ENCODE results near the gene FAM13A. TPM values are rescaled to one million over a fixed set of nuclear protein-coding genes. Genes with fewer than 3 reads are reported as not detected.

FAM13A gene
- total and polyA plus RNA-seq, 2 experiments from 2014 or later, result 19.3 to 44.2 TPM

GRCh38 chr4:88698519-88698918 is 358.5 kb downstream of the FAM13A start:
- 90% methylated on average over 3 of the region's 7 CpGs for WGBS (ENCODE audit: low lambda C conversion rate, missing lambda C conversion rate)
- Histone ChIP-seq H3K4me2 (no peak overlapping the region), H3K27me3 (no peaks in the 10 kb centered on the region), H3K79me2 (no peaks in the 10 kb centered on the region), H4K20me1 (ENCODE audit: insufficient read depth, poor library complexity, severe bottlenecking) (no peaks in the 10 kb centered on the region), H3K4me1 (ENCODE audit: insufficient read depth) (no peaks in the 10 kb centered on the region), H3K27ac (no peak overlapping the region), H3K9me3 (ENCODE audit: low read depth) (no peaks in the 10 kb centered on the region), H3K9me2 (replicated peaks; ENCODE audit: insufficient read depth) (no peaks in the 10 kb centered on the region), H3K36me3 (replicated peaks; ENCODE audit: insufficient read depth, low read depth) (no peaks in the 10 kb centered on the region), H2AFZ (no peak overlapping the region), H3K4me3 (no peak overlapping the region)
- TF ChIP-seq CTCF (IDR thresholded peaks at IDR 0.05; ENCODE audit: poor library complexity) (no peak), EZH2 (IDR thresholded peaks at IDR 0.05; ENCODE audit: borderline replicate concordance) (no peak), EZH2phosphoT487 (IDR thresholded peaks at IDR 0.05; ENCODE audit: low read depth, severe bottlenecking, unreplicated experiment) (no peak)
- DNase-seq (ENCODE audit: low spot score), result no peak

- H3K4me2 ChIP-seq, result peak within 1 kb of the TSS; percentile 80
- no peaks in the 10 kb centered on the region for H4K20me1 ChIP-seq (ENCODE audit: insufficient read depth, poor library complexity, severe bottlenecking)
- H3K4me3 ChIP-seq, result peak within 1 kb of the TSS; percentile 40
- H2AFZ ChIP-seq, result peak within 1 kb of the TSS; percentile 71
- peak; percentile 63 for DNase-seq (ENCODE audit: low spot score)
- peak within 1 kb of the TSS; percentile 51 for H3K27ac ChIP-seq
- H3K79me2 ChIP-seq, result no peaks in the 10 kb centered on the region
- no peaks in the 10 kb centered on the region for H3K27me3 ChIP-seq
- H3K4me1 ChIP-seq (ENCODE audit: insufficient read depth), result no peaks in the 10 kb centered on the region
- TF ChIP-seq EZH2 (IDR thresholded peaks at IDR 0.05; ENCODE audit: borderline replicate concordance) (no peak), EZH2phosphoT487 (IDR thresholded peaks at IDR 0.05; ENCODE audit: low read depth, severe bottlenecking, unreplicated experiment) (no peak), CTCF (IDR thresholded peaks at IDR 0.05; ENCODE audit: poor library complexity) (no peak)
- 69% methylated on average over 37 of the region's 40 CpGs for WGBS (ENCODE audit: low lambda C conversion rate, missing lambda C conversion rate)
- H3K9me2 ChIP-seq (replicated peaks; ENCODE audit: insufficient read depth), result no peaks in the 10 kb centered on the region
- H3K36me3 ChIP-seq (replicated peaks; ENCODE audit: insufficient read depth, low read depth), result no peaks in the 10 kb centered on the region
- H3K9me3 ChIP-seq (ENCODE audit: low read depth), result no peaks in the 10 kb centered on the region
Observed at GRCh38 chr4:88697588-88698329, 359.2 kb downstream of the FAM13A start, which contains the start of gene NAP1L5. Gene NAP1L5, minus strand, starts transcription at chr4:88697829. Its CDS starts 75 bp downstream, at chr4:88697754.

- Histone ChIP-seq H3K9me3 (ENCODE audit: low read depth) (no peaks in the 10 kb centered on the region), H3K4me1 (ENCODE audit: insufficient read depth) (no peaks in the 10 kb centered on the region), H3K4me3 (peak overlapping the region; percentile 40), H3K36me3 (replicated peaks; ENCODE audit: insufficient read depth, low read depth) (no peaks in the 10 kb centered on the region), H3K79me2 (no peaks in the 10 kb centered on the region), H3K4me2 (peak overlapping the region; percentile 80), H4K20me1 (ENCODE audit: insufficient read depth, poor library complexity, severe bottlenecking) (no peaks in the 10 kb centered on the region), H3K27ac (no peak overlapping the region), H2AFZ (peak overlapping the region; percentile 71), H3K9me2 (replicated peaks; ENCODE audit: insufficient read depth) (no peaks in the 10 kb centered on the region), H3K27me3 (no peaks in the 10 kb centered on the region)
- no peak for TF ChIP-seq EZH2phosphoT487 (IDR thresholded peaks at IDR 0.05; ENCODE audit: low read depth, severe bottlenecking, unreplicated experiment)
- no peak for TF ChIP-seq CTCF (IDR thresholded peaks at IDR 0.05; ENCODE audit: poor library complexity)
- TF ChIP-seq EZH2 (IDR thresholded peaks at IDR 0.05; ENCODE audit: borderline replicate concordance), result no peak
- WGBS (ENCODE audit: low lambda C conversion rate, missing lambda C conversion rate), result 46% methylated on average over 18 of the region's 18 CpGs
- DNase-seq (ENCODE audit: low spot score), result no peak
Observed at GRCh38 chr4:88697141-88697540, 359.8 kb downstream of the FAM13A start.

Data from hepatocyte (in vitro differentiated cells).